OCI-LY3 (cell line): ENCODE results near the gene SH3PXD2A.

Source experiments
- EZH2phosphoT487 ChIP-seq: fragments of 200-600 bp; shearing (Covaris generic); IDR thresholded peaks from 2 replicates; pipeline ENCODE4 v1.6.1; 2018; ENCODE audit warnings: antibody characterized with exemption, mixed run types, low read depth
- TF ChIP-seq, protein P1 (sequence below): fragments of 200-600, 300-600 bp; sonication (generic); IDR thresholded peaks from 2 replicates; pipeline ENCODE4 v1.5.1; 2014; ENCODE audit warnings: antibody characterized with exemption, low read length, low read depth

DNA sequence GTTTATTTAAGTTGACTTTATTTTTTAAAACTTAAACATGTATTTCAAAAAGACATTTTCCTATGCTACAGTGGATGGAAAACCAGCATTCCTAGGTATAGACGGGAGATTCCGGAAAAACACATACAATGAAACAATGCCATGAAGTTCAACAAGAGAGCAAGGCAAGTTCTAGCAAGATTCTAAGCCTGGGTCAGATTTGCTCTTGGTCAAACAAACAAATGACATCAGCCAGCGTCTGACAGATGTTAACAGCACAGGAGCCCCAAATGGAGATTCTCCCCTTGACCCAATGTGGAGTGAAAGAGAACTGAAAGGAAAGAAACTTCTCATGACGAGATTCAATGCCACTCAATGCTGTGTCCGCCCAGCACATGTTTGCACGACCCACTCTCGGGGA is 212.0 kb downstream of the SH3PXD2A start:
- TF ChIP-seq, protein P1, sequence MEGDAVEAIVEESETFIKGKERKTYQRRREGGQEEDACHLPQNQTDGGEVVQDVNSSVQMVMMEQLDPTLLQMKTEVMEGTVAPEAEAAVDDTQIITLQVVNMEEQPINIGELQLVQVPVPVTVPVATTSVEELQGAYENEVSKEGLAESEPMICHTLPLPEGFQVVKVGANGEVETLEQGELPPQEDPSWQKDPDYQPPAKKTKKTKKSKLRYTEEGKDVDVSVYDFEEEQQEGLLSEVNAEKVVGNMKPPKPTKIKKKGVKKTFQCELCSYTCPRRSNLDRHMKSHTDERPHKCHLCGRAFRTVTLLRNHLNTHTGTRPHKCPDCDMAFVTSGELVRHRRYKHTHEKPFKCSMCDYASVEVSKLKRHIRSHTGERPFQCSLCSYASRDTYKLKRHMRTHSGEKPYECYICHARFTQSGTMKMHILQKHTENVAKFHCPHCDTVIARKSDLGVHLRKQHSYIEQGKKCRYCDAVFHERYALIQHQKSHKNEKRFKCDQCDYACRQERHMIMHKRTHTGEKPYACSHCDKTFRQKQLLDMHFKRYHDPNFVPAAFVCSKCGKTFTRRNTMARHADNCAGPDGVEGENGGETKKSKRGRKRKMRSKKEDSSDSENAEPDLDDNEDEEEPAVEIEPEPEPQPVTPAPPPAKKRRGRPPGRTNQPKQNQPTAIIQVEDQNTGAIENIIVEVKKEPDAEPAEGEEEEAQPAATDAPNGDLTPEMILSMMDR: no peak
- TF ChIP-seq EZH2phosphoT487: no peak
